ENCODE measurements around the gene ZNF423.

DNA sequence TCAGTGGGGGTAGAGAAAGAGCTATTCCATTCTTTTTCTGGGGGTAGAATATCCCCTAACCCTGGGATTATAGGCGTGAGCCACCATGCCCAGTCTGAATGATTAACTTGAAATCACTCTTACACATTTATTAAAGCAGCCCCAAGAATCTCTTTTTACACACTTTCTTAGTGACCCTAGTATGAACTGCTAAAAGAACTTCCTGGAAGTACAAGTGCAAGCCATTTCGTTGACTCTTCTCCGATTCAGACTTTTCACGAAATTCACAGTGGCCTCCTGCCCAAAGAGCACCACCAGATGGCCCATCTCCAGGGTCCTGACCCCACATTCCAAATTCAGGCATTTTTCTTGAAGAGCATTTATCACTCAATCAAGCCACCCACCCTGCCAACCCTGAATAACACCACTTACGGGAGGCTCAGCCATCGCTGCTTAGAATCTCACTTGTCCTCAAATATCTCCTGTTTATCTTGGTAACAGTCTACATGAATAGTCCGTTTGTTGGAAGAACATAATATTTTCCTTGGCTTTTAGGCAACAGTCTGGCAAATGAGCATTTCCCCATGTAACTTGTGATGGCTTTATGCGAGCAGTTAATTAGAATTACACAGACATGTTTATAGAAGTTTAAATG lies 28.0 kb downstream of the ZNF423 start:
- TF ChIP-seq POLR2AphosphoS5 (IDR thresholded peaks at IDR 0.05; ENCODE audit: low read depth, low read length), result no peak
- TF ChIP-seq TAF1 (IDR thresholded peaks at IDR 0.05; ENCODE audit: borderline replicate concordance, insufficient read depth, low read length), result no peak

Measured in PFSK-1 (cell line).